Gastrocnemius medialis (tissue), 4 donors: ENCODE measurements around the gene NINJ2.

Source experiments
- CTCF ChIP-seq, 5 experiments: fragments of 450-650 bp in 3 of 5; fragments of 200-600 bp in 2 of 5; sonication (generic) in 2 of 5; IDR thresholded peaks in 4 of 5; conservative IDR thresholded peaks in 1 of 5; 1 replicate in 4 of 5; 2 replicates in 1 of 5; pipeline ENCODE4 v1.5.1; 2016 to 2019; ENCODE audit warnings: antibody characterized with exemption in 5 of 5, mild to moderate bottlenecking in 3 of 5, moderate library complexity in 3 of 5
- POLR2A ChIP-seq, 2 donors: fragments of 450-650 bp; IDR thresholded peaks; one replicate each; pipeline ENCODE4 v1.6.1; 2017; ENCODE audit warnings: antibody characterized with exemption in 2 of 2, mild to moderate bottlenecking in 2 of 2, moderate library complexity in 2 of 2

- TF ChIP-seq CTCF (IDR thresholded peaks at IDR 0.05 in 4 of 5, conservative IDR thresholded peaks at IDR 0.05 in 1 of 5) (no peak), POLR2A (IDR thresholded peaks at IDR 0.05) (peak; percentile 24 to 61)
Measured at GRCh38 chr12:619346-619745, 43.9 kb downstream of the NINJ2 start.
